GM08714 (cell line): ENCODE results near the gene PLD5.

Experiments
- H3K4me3 ChIP-seq: fragments of 200-500 bp; sonication (Bioruptor generic); 2 replicates; pipeline ENCODE4 v1.5.1; 2014; ENCODE audit warnings: mild to moderate bottlenecking, low read length, inconsistent platforms
- ZNF274 ChIP-seq: IDR thresholded peaks from 2 replicates; pipeline ENCODE4 v1.6.1; 2012; ENCODE audit warnings: mild to moderate bottlenecking, low read depth, low read length

The PLD5 gene

DNA sequence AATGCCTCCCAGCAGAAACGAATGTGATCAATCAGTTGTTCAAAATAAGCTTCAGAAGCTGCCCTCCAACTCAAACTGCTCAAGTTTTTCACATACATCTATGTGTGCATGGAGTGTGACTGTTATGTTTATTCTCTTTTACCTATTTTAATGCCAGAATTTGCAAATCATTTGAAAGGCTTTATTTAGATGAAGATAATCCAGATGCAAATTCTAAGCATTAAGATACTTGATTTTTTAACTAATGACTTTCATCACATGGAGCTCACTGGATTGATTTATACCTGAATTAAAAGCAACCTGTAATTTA lies 69.5 kb downstream of the PLD5 start:
- no peak for TF ChIP-seq ZNF274
- no peak overlapping the region for H3K4me3 ChIP-seq

DNA sequence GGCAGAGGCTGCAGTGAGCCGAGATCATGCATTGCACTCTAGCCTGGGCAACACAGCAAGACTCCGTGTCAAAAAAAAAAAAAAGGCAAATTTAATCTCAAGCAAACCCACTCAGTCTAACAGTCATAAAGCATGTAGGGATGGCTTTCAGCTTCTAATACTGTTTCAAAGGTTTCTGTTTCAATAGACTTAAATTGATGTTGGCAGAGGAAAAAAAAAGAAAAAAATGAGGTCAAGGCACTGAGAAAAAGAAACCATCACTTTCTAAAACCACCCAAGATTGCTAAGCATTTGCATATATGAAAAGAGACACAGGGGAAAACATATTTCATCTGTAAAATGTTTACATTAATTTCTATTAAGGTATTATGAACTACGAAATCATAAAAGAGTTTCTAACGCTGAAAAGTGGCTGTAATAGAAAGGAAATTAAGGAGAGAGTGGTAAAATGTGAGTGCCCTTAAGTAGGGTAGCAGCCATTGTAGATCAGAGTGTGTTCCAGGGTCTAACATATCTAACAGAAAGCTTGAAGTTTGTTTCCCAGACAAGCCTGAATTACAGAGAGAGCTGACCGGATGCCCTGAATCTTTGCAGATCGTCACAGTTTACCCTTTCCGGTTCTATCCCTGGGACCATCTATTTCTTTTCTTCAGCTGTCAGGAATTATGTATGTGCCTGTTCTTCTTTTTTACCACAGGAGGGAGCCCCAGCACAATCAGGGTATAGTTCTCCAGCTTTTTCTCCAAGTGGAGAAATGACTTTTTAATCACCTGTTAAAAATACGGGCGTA lies 70.0 kb downstream of the PLD5 start:
- H3K4me3 ChIP-seq = peak overlapping the region; percentile 23; the same call in 1 of the 2 replicates
- TF ChIP-seq ZNF274 = no peak

DNA sequence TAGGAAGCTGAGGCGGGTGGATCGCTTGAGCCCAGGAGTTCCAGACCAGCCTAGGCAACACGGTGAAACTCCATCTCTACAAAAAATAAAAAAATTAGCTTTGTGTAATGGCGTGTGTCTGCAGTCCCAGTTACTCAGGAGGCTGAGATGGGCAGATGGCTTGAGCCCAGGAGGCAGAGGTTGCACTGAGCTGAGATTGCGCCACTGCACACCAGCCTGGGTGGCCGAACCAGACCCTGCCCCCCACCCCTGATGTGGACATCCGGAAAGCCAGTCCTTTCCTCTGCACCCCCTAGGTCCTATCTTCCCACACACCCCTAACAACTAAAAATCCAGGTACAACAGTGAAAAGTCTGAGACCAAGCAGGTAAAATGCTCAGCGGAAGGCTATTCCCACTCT lies 71.9 kb downstream of the PLD5 start:
- no peak overlapping the region for H3K4me3 ChIP-seq
- TF ChIP-seq ZNF274 = no peak

DNA sequence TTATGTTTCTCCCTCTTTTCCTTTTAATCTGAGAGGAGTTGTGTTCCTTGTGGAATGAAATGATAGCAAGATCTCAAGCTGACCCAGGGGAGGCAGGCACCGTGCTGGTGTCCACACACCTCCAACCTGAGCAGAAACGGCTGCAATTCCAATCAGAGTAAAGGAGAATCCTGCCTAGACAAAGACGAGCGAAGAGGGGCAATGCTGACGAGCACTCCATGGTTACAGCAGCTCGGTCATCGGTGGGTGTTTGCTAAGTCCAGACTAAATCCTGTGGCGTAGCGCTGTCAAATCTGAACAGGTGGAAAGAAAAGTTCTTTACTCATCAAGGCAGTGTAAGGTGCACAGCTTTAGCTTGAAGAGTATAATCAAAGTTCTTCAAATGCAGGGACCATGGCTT lies 74.8 kb downstream of the PLD5 start:
- TF ChIP-seq ZNF274 = no peak
- H3K4me3 ChIP-seq = no peak overlapping the region

DNA sequence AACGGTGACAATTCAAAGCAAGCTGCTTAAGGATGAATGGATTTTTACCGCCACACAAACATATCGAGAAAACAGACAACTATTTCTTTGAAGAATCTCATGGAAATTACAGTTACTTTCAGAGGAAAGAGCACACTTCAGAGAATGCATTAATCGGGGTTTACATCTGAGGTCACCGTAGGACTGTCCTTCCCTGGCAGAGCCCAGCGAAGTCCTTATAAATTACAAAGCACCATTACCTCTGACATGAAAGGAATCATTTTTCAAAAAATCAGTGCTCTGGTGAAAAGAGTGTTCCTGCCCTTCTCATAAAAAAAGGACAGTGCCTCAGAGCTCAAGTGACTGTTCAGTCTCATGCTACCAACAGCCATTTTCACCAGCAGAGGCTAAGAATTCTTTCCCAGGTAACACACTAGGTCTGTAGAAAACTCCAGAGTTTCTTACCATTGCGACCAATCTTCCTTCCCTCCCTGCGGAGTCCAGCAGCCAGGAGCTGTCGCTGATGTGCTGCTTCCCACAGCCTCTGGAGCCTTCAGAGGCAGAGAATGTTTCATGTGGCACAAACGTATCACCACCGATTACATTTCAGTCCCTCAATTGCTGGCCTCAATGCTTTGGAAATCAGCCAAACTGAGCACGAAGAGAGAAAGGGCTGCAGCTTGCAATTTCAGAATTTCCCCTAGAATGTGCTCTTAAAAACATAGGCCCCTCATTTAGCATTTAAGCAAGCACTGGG lies 75.4 kb downstream of the PLD5 start:
- no peak for TF ChIP-seq ZNF274
- no peak overlapping the region for H3K4me3 ChIP-seq

DNA sequence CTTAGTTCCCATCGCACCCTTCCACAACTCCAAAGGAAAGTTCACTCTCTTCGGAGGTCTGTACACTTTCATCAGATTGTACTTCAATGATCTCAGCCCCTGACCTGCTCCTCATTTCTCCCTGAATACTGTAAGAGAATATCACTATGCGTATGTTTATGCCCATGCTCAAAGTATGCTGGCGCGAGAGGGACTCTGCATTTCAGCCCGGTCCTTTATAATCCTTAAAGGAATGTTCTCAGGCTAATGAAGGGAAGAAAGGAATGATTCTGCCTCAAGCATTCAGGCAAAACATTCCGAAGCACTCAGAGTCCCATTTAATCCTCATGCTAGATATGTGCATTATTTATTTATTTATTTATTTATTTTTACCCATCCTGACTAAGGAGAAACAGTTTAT lies 76.8 kb downstream of the PLD5 start:
- no peak overlapping the region for H3K4me3 ChIP-seq
- TF ChIP-seq ZNF274 = no peak

DNA sequence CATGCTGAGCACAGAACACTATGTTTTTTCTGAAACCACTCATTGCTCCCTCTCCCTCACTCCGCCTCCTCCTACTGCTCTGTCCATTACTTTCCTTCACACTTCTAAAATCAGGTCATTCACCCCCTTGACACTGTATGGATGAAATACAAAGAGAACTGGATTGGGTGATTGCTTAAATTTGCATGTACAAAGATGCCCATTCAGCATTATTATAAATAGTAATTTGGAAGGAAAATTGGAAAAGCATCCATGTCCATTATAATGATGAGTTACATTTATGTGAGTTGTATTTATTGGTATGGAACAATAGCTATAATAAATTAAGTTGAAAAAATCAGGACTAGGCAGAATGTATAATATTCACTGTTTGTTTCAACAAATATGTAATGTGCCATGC lies 83.7 kb downstream of the PLD5 start:
- no peak for TF ChIP-seq ZNF274
- H3K4me3 ChIP-seq = no peak overlapping the region

DNA sequence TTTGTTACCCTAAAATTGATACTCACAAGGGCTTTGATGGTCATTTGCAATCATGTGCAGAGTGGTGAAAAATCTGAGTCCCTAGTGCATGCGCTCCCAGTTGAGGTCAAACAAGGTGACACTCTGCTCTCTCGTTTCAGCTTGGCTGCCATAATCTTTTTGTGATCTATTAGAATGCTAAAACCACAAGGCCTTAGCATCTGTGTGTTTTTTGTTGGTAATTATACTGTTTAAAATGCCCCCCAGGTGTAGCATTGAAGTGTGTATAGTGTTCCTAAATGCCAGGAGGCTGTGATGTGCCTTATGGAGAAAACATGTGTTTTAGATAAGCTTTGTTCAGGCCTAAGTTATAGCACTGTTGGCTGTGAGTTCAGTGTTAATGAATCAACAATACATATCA lies 89.3 kb downstream of the PLD5 start:
- no peak overlapping the region for H3K4me3 ChIP-seq
- TF ChIP-seq ZNF274 = no peak

DNA sequence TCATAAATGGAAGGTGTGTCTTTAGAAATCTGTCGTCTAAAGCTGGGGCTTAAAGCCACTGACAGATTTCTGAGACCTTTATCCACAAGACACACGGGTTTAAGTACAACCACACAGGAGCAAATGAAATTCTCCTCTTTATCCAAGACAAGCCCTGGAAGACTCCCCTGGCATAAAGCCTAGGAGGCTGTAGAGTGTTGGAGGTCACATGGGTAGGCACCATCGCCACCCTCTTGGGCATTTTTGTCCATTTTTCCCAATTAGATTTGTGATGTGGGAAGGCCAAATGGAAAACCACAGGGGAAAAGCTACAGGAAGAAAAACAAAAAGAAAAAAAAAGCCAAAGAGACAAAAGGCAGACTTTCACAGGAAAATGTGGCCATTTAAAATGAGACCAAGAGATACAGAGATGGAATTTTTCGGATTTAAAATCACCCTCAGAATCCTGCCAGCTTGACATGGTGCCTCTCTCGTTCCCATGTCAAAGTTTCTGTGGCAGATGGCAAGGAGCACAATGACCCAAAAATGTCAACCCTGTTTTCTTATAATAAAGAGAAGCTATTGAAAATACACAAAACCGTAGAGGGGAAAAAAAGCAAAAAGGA lies 91.9 kb downstream of the PLD5 start:
- no peak for TF ChIP-seq ZNF274
- no peak overlapping the region for H3K4me3 ChIP-seq

DNA sequence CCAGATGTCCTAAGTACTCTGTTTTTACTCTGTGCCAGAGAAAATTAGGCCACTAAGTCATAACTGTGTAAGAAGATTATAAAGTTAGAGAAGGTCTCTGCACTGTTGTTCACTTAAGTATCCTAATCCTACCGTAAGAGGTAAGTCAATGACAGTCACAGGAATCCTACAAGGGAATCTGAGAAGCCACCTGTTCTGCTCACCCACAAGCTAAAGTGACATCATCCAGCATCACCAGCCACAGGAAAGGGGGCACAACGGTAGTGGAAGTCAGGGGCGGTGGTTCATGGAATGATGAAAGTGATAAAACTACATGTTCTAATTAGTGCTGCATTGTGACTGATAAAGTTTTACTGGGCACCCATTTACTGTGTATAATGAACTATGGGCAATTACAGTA lies 92.7 kb downstream of the PLD5 start:
- no peak overlapping the region for H3K4me3 ChIP-seq
- TF ChIP-seq ZNF274 = no peak

DNA sequence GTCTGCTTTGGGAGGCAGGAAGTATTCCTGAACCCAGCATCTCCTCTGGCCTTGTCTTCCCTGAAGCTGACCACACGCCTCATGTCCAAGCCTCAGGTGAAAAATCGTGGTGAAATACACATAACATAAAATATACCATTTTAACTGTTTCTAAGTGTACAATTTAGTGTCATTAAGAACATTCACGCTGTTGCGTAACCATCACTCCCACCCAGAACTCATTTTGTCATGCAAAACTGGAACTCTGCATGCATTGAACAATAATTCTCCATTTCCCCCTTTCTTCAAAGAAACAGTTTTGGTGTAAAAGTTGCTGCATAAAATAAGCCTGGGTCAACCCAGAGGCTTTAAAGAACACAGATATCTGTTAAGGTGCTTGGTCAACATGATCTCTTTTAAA lies 93.5 kb downstream of the PLD5 start:
- TF ChIP-seq ZNF274 = no peak
- no peak overlapping the region for H3K4me3 ChIP-seq

DNA sequence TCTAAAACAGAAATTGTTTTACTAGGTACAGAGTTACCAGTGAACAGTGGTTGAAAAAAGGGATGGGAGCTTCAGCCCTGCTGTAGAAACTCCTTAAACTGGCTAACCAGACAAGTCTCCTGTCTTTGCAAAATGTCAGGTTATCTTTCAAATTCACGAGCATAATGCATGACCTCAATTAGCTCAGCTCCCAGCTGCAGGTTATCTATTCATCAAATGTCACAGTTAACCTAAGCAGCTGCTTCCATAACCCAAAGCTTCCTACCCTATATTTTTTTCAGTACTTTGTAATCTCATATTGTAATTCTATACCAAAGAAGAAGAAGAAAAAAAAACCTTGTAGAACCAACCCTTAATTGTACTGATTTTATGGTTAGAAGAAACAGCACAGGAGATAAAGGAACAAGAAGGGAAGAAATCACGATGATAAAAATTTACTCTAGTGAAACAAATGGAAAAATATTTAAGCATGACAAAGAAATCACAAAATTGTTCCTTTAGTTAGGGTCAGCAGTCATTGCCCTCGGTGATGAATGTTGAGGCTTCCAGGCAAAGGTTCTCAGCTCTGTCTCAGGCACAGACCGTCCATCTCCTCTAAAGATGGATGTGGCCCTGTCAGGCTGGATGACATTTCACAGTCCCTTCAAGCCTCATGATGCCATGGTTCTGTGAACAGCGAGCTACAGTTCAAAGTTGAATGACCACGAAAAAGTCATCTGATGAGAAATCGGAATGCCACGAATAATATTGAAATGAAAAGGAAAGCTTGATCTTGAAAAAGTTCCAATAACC lies 95.9 kb downstream of the PLD5 start:
- TF ChIP-seq ZNF274 = no peak
- H3K4me3 ChIP-seq = no peak overlapping the region

DNA sequence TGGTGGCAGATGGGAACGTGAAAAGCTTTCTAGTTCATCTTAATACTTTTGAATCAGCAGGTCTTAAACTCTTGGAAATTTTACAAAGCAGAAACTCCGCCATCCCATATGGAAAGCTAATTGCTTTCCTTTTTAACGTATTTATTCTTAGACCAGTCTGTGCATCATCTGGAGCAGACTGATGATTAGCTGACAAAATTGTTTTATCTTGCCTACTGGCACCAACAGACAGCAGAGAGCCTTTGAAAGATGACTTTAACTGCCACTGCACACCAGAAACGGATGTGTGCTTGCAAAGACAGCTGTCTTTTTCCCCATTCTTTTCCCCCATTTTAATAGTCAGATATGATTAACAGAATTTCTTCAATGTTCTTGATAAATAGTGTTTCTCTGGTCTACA lies 97.0 kb downstream of the PLD5 start:
- TF ChIP-seq ZNF274 = no peak
- no peak overlapping the region for H3K4me3 ChIP-seq

DNA sequence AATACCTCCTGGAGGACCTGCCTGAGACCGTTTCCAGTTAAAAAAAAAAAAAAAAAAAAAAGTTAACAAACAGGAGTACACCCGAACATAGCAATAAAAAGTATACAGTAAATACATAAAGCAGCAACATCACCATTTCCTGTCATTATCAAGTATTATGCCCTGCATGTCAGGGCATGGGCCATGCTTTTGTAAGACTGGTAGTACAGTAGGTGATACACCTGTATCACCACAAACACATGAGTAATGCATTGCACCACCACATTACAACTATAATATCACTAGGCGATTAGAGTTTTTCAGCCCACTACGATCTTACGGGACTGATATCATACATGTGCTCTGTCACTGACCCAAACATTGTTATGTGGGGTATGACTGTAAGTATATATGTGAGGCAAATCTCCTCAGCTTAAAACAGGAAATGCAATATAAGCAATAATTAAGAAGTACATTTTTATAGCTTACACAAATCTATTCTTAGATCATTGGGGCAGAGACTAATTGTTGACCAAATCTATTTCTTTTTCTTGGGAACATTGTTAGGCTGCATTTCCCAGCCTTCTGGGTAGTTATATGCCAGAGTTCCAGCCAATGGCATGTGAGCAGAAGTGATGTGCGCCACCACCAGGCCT lies 98.1 kb downstream of the PLD5 start:
- no peak for TF ChIP-seq ZNF274
- H3K4me3 ChIP-seq = no peak overlapping the region

DNA sequence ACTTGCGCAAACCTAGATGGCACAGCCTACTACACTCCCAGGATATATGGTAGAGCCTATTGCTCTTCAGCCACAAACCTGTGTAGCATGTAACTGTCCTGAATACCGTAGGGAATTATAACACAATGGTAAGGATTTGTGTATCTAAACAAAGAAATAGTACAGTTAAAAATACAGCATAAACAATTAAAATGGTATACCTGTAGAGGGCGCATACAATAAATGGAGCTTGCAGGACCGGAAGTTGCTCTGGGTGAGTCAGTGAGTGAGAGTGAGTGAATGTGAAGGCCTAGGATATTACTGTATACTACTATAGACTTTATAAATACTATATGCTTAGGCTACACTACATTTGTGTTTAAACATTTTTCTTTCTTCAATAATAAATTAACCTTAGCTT lies 99.3 kb downstream of the PLD5 start:
- TF ChIP-seq ZNF274 = no peak

More for the DNA sequence above, 99.3 kb downstream of the PLD5 start:
- no peak overlapping the region for H3K4me3 ChIP-seq
